Karpas-422 (cell line): ENCODE results near the gene FILIP1L. TPM values are rescaled to one million over a fixed set of nuclear protein-coding genes. Genes with fewer than 3 reads are reported as not detected.

Source experiments
- DNase-seq: peaks from one replicate; pipeline ENCODE4 v3.0.0-alpha.2; 2015
- H2AFZ ChIP-seq: fragments of 200-600 bp; sonication (generic); 2 replicates; pipeline ENCODE4 v1.6.1; 2014; ENCODE audit warnings: antibody characterized with exemption, low read length, mixed read lengths
- H3K27ac ChIP-seq: fragments of 200-600 bp; sonication (generic); 2 replicates; pipeline ENCODE4 v1.5.1; 2014; ENCODE audit warnings: mild to moderate bottlenecking, low read length, moderate library complexity
- H3K27me3 ChIP-seq: fragments of 200-600 bp; sonication (generic); 2 replicates; pipeline ENCODE4 v1.6.1; 2014; ENCODE audit warnings: low read length, mixed read lengths
- H3K36me3 ChIP-seq: fragments of 200-600 bp; sonication (generic); 2 replicates; pipeline ENCODE4 v1.6.1; 2014; ENCODE audit warnings: low read length, mixed read lengths; ENCODE audit not compliant: insufficient read depth
- H3K4me1 ChIP-seq: fragments of 200-600 bp; sonication (generic); 2 replicates; pipeline ENCODE4 v1.6.1; 2014; ENCODE audit warnings: mild to moderate bottlenecking, low read length, mixed read lengths
- H3K4me2 ChIP-seq: fragments of 200-600 bp; sonication (generic); 2 replicates; pipeline ENCODE4 v1.6.1; 2014; ENCODE audit warnings: low read length, low read depth, mild to moderate bottlenecking; ENCODE audit not compliant: poor library complexity, severe bottlenecking
- H3K4me3 ChIP-seq: fragments of 200-600 bp; sonication (generic); 2 replicates; pipeline ENCODE4 v1.5.1; 2014; ENCODE audit warnings: mild to moderate bottlenecking, antibody characterized with exemption, low read length, mixed read lengths
- H3K79me2 ChIP-seq: fragments of 200-600 bp; sonication (generic); 2 replicates; pipeline ENCODE4 v1.6.1; 2014; ENCODE audit warnings: mild to moderate bottlenecking, low read length, mixed read lengths
- H3K9ac ChIP-seq: fragments of 200-600 bp; sonication (generic); 2 replicates; pipeline ENCODE4 v1.6.0; 2014; ENCODE audit warnings: low read length
- H3K9me2 ChIP-seq: fragments of 200-600 bp; sonication (generic), shearing (Covaris generic); replicated peaks from 2 replicates; pipeline ENCODE4 v1.6.0; 2014; ENCODE audit warnings: mild to moderate bottlenecking, low read length, moderate library complexity; ENCODE audit not compliant: insufficient read depth
- H3K9me3 ChIP-seq: fragments of 300-700, 200-600 bp; sonication (generic); 2 replicates; pipeline ENCODE4 v1.6.1; 2014; ENCODE audit warnings: low read length, mixed read lengths
- H4K20me1 ChIP-seq: fragments of 200-600 bp; sonication (generic); 2 replicates; pipeline ENCODE4 v1.6.1; 2014; ENCODE audit warnings: mild to moderate bottlenecking, antibody characterized with exemption, low read length, low read depth; ENCODE audit not compliant: insufficient read depth
- total RNA-seq: library from RNA; depleted of rRNA; stranded (reverse); fragments of >200 nt; shearing (Covaris generic); gene quantifications from 2 replicates; pipeline ENCODE4 v1.2.3, GENCODE V29; 2014; ENCODE audit warnings: low replicate concordance

FILIP1L gene
- total RNA-seq, 1 experiment from 2014 or later, result 0.37 TPM

DNA sequence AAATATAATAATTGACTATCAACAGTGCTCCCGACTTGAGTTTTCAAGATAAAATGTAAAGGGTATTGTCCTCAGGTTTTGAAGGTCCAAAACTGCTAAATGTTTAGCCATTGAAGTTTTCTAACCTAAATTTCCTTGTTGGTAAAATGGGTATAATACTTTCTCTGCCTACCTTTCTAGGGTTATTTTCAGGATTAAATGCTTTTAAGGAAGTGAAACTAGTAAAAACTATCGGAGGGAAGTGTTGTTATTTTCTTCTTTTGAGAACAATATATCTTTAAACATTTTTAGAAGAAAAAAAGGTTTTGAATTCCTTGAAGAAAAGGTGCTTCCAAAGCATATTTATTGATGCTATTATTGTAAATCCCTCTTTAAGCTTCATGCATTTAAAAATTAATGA is 67.3 kb downstream of the FILIP1L start:
- H3K27ac ChIP-seq, result peak overlapping the region; percentile 85
- peak; percentile 53 for DNase-seq

GRCh38 chr3:100045696-100046095 is 68.6 kb downstream of the FILIP1L start:
- H3K9me2 ChIP-seq, result no peaks in the 10 kb centered on the region
- no peaks in the 10 kb centered on the region for H3K79me2 ChIP-seq
- H2AFZ ChIP-seq, result no peak overlapping the region
- no peaks in the 10 kb centered on the region for H3K36me3 ChIP-seq
- H3K27me3 ChIP-seq, result no peaks in the 10 kb centered on the region
- H3K27ac ChIP-seq, result peak overlapping the region; percentile 85; the same call in 1 of the 2 replicates
- peaks cover 19% of the 10 kb centered on the region; the same call in 1 of the 2 replicates for H4K20me1 ChIP-seq
- no peak overlapping the region for H3K4me2 ChIP-seq
- H3K4me1 ChIP-seq, result peaks cover 72% of the 10 kb centered on the region
- DNase-seq, result no peak
- no peak overlapping the region for H3K4me3 ChIP-seq
- no peaks in the 10 kb centered on the region for H3K9me3 ChIP-seq
- H3K9ac ChIP-seq, result no peak overlapping the region

More for the DNA sequence above, 67.3 kb downstream of the FILIP1L start:
- no peaks in the 10 kb centered on the region for H3K79me2 ChIP-seq
- no peaks in the 10 kb centered on the region for H3K9me2 ChIP-seq
- H3K4me3 ChIP-seq, result peak overlapping the region; percentile 46
- H3K9me3 ChIP-seq, result no peaks in the 10 kb centered on the region
- no peak overlapping the region for H2AFZ ChIP-seq
- H3K27me3 ChIP-seq, result no peaks in the 10 kb centered on the region
- no peak overlapping the region for H3K9ac ChIP-seq
- no peaks in the 10 kb centered on the region for H3K36me3 ChIP-seq
- peak overlapping the region; percentile 69 for H3K4me2 ChIP-seq
- peaks cover 72% of the 10 kb centered on the region for H3K4me1 ChIP-seq
- peaks cover 19% of the 10 kb centered on the region; the same call in 1 of the 2 replicates for H4K20me1 ChIP-seq

- peaks cover 19% of the 10 kb centered on the region; the same call in 1 of the 2 replicates for H4K20me1 ChIP-seq
- H3K27me3 ChIP-seq, result no peaks in the 10 kb centered on the region
- no peaks in the 10 kb centered on the region for H3K36me3 ChIP-seq
- peaks cover 81% of the 10 kb centered on the region for H3K4me1 ChIP-seq
- no peaks in the 10 kb centered on the region for H3K9me3 ChIP-seq
- H3K9ac ChIP-seq, result no peak overlapping the region; the same call in 1 of the 2 replicates
- H3K4me3 ChIP-seq, result no peak overlapping the region
- peak overlapping the region; percentile 27; the same call in 1 of the 2 replicates for H3K27ac ChIP-seq
- H2AFZ ChIP-seq, result no peak overlapping the region
- peak; percentile 90 for DNase-seq
- no peaks in the 10 kb centered on the region for H3K79me2 ChIP-seq
- peak overlapping the region; percentile 45 for H3K4me2 ChIP-seq
- H3K9me2 ChIP-seq, result no peaks in the 10 kb centered on the region
Observed at GRCh38 chr3:100044369-100044768, 69.9 kb downstream of the FILIP1L start.

GRCh38 chr3:100043271-100043670 is 71.0 kb downstream of the FILIP1L start:
- peaks cover 70% of the 10 kb centered on the region for H3K4me1 ChIP-seq
- no peak overlapping the region for H3K27ac ChIP-seq
- peaks cover 19% of the 10 kb centered on the region; the same call in 1 of the 2 replicates for H4K20me1 ChIP-seq
- H3K9me3 ChIP-seq, result no peaks in the 10 kb centered on the region
- no peak overlapping the region for H3K9ac ChIP-seq
- H3K4me2 ChIP-seq, result peak overlapping the region; percentile 45
- H2AFZ ChIP-seq, result no peak overlapping the region
- no peaks in the 10 kb centered on the region for H3K27me3 ChIP-seq
- no peaks in the 10 kb centered on the region for H3K79me2 ChIP-seq
- no peaks in the 10 kb centered on the region for H3K9me2 ChIP-seq
- H3K4me3 ChIP-seq, result no peak overlapping the region
- no peaks in the 10 kb centered on the region for H3K36me3 ChIP-seq
- DNase-seq, result no peak

DNA sequence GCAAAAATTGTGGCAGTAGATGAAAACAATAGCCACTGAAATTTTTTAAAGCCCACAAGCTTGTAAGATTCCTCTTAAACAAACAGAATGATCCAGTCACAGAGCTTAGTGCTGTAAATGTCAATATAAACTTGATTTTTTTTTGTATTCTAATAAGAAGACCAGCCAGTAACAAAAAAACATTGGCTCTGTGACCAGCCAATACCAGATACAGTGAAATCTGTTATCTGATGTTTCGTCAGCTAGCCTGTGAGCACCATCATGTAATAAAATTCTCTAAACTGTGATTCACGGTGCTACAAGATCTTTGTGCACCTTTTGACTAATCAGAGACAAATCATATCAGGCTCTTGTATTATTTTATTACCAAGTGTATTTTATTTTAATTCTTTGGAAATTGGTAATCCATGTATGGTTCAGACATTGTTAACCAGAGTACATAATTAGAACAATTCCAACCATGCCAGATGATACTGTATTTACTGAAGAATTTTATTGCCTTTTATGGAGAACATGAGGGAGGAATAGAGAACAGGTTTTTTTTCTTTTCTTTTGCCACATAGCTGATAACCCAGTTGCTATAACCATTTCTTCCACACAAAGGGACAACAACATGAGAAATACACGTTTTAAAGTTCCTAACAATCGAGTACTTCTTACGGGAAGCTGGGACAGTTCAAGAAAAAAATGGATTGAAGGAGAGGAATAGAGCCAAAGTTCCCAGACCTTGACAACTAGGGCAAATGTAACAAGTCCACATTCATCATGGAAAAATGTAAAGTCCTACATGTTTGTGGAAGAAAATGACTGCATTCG is 71.9 kb downstream of the FILIP1L start:
- Histone ChIP-seq H3K4me1 (peaks cover 61% of the 10 kb centered on the region), H3K27me3 (no peaks in the 10 kb centered on the region), H3K36me3 (no peaks in the 10 kb centered on the region), H3K79me2 (no peaks in the 10 kb centered on the region), H2AFZ (no peak overlapping the region), H3K4me2 (no peak overlapping the region), H3K9me2 (no peaks in the 10 kb centered on the region), H4K20me1 (peaks cover 19% of the 10 kb centered on the region; the same call in 1 of the 2 replicates), H3K9me3 (no peaks in the 10 kb centered on the region), H3K9ac (no peak overlapping the region), H3K4me3 (no peak overlapping the region), H3K27ac (no peak overlapping the region)
- no peak for DNase-seq

DNA sequence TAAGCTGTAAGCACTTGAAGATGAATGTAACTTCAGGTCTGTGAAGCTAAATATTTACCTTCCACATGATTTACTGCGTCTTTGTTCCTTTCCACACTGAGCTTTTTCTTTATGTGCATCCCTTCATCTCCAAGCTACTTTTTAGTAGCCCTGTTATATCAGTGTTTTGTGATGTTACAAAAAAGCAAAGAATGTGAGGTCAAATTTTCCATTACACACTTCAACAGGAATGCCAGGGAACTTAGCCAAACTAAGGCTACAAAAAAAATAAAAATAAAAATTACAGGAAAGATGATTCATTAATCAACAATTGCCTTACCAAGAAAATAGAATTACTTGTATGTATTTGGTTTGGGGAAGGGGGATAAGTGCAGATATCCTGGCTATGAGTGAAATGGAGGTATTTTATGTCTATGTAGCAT is 73.0 kb downstream of the FILIP1L start:
- no peak for DNase-seq
- Histone ChIP-seq H3K9me2 (no peaks in the 10 kb centered on the region), H3K79me2 (no peaks in the 10 kb centered on the region), H2AFZ (no peak overlapping the region), H3K4me1 (peaks cover 50% of the 10 kb centered on the region), H3K4me2 (no peak overlapping the region), H4K20me1 (peaks cover 14% of the 10 kb centered on the region; the same call in 1 of the 2 replicates), H3K27me3 (no peaks in the 10 kb centered on the region), H3K27ac (no peak overlapping the region), H3K4me3 (no peak overlapping the region), H3K9me3 (no peaks in the 10 kb centered on the region), H3K36me3 (no peaks in the 10 kb centered on the region), H3K9ac (no peak overlapping the region)

DNA sequence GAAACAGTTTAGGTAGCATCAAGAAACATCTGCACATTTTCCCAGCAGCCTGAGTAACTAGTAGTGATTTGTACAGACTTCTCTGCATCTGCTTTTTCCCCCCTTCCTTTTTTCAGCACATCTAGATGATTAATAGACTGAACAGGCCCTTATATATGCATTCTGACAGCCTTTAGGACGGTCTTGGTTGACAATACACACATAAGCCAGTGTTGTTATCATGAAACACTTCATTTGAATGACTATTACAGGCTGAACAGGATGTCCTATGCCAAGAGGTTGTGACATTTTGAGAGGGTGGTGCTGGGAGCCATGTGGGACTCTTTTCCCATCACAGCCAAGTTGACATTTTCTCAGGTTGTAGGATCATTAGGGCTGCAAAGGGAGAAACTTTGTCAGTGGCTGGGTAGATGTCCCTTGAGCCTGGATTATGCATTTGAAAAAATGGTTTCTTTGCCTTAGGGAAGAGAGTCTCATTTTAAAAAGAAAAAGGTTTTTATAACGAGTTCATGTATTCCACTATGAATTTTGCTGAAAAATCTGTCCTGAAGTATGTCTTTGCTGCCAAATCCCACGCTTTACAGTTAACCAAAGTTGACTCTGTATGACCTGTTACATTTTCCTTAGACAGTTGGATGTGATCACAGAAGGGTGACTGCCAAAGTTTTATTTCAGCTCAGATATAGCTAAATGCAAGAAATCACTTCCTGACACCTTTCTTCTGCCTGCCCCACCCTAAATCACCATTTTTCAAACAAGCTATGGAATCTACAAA is 73.7 kb downstream of the FILIP1L start:
- Histone ChIP-seq H3K9me2 (no peaks in the 10 kb centered on the region), H3K36me3 (no peaks in the 10 kb centered on the region), H3K4me2 (no peak overlapping the region), H3K79me2 (no peaks in the 10 kb centered on the region), H3K4me3 (no peak overlapping the region), H3K27me3 (no peaks in the 10 kb centered on the region), H2AFZ (no peak overlapping the region), H3K4me1 (peaks cover 43% of the 10 kb centered on the region), H3K9ac (no peak overlapping the region), H3K9me3 (no peaks in the 10 kb centered on the region), H4K20me1 (peaks cover 7% of the 10 kb centered on the region; the same call in 1 of the 2 replicates), H3K27ac (no peak overlapping the region)
- DNase-seq, result no peak

DNA sequence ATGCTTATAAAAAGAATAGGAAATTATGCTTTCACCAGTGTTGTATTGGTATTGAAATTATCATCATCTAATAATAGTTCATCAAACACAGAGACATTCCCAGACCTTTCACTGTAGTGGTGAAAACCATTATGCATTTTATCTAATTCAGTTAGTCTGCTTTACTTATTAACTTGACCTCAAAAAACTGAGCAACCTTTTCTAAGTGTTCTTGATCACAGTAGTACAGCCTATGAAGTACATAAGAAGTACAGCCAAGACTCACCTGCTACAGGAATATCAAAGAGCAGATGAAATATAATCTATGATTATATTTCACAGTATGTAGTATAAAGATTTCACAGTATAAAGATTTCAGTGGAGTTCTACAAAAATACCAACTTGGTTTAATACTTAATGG is 75.2 kb downstream of the FILIP1L start:
- Histone ChIP-seq H3K9me2 (no peaks in the 10 kb centered on the region), H3K4me3 (no peak overlapping the region), H3K27me3 (no peaks in the 10 kb centered on the region), H2AFZ (no peak overlapping the region), H3K79me2 (no peaks in the 10 kb centered on the region), H4K20me1 (peaks cover 5% of the 10 kb centered on the region; the same call in 1 of the 2 replicates), H3K9ac (no peak overlapping the region), H3K9me3 (no peaks in the 10 kb centered on the region), H3K27ac (no peak overlapping the region), H3K4me1 (peaks cover 28% of the 10 kb centered on the region), H3K4me2 (no peak overlapping the region), H3K36me3 (no peaks in the 10 kb centered on the region)
- DNase-seq, result no peak
